Measurements from ENCODE around the gene H6PD.
A peak's percentile ranks its signal among the peaks of the same experiment; 100 is the strongest.

Gene H6PD

DNA sequence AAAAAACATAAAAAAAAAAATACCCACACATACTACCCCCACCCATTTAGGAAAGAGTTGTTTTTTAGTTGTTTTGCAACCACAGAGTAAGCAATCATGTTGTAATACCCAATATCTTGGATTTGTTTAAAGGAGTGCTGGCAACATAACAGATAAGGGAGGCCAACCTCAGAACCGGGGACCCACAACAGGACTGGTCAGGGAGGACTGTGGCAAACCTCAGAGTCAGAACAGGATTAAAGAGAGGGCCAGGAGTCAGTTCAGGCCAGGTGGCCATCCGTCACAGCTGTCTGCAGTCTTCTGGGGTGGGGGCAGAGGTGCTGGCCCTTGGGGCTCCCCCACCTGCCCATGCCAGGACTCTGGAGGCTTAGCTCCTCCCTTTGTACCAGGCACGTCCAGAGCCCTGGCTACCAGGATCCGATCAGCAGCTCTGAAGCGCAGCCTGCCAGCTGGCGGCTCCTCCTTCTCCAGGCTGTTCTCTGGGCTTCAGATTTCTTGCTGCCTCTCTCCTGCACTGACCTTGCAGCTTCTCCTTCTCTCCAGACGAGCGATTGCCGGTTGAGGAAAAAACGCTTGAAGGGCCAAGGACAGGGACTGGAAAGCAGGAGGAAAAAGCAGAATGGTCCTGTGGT is 7.9 kb downstream of the H6PD start:
- FAIRE-seq: no peak

DNA sequence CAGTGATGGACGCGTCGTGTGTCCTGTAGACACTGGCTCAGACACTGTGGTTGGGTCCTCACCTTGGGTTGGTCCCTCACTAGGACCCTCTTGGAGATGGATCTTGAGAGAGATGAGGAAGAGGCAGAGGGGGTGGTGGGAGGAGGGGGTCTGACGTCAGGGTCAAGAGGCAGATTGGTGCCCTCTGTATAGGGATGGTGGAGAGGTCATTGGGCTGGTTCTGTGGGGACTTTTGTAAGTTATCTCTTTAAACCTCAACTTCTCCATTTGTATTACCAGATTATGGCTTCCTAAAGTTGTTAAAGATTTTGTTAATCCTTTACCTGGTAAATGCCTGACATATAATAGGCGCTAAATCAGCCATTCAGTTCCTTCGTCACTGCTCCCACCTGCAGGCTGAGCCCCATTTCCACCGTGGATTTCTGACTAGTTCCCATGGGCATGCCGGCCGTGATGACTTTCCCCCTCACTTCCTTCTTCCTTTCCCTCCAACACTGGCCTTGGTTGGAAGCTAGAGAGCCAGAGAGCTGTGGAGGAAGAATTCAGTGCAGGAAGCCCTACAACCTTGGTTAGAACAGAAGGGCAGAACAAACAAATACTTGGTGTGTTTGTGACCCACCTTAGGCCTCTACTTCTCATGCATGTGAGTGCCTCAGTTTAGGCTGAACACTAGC is 8.6 kb downstream of the H6PD start:
- no peak for FAIRE-seq

DNA sequence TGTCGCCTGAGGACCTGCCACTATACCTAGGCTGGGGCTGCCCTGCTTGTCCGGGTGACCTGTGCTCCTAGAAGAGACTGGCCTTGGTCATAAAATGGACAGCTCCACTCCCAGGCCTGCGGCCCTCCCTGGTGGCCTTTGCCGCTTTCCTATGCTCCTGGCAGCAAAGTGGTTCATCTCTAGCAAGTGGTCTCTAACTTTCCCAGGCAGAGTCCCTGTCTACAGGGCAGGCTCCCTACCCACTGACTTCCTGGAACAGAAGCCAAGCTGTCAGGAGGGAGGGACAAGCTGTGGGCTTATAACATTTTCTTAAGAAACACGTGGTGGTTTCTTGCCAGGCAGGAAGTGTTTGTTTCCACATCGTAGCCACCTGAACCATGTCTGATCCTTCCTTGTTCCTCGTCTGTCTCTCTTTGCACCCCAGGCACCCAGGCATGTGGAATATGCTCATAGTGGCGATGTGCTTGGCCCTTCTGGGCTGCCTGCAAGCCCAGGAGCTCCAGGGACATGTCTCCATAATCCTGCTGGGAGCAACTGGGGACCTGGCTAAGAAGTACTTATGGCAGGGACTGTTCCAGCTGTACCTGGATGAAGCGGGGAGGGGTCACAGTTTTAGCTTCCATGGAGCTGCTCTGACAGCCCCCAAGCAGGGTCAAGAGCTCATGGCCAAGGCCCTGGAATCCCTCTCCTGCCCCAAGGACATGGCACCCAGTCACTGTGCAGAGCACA is 10.1 kb downstream of the H6PD start:
- FAIRE-seq: no peak

DNA sequence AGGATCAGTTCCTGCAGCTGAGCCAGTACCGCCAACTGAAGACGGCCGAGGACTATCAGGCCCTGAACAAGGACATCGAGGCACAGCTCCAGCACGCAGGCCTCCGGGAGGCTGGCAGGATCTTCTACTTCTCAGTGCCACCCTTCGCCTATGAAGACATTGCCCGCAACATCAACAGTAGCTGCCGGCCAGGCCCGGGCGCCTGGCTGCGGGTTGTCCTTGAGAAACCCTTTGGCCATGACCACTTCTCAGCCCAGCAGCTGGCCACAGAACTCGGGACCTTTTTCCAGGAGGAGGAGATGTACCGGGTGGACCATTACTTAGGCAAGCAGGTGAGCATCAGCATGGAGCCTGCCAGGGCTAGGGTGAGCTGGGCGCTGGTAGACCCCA is 10.7 kb downstream of the H6PD start:
- FAIRE-seq: no peak

DNA sequence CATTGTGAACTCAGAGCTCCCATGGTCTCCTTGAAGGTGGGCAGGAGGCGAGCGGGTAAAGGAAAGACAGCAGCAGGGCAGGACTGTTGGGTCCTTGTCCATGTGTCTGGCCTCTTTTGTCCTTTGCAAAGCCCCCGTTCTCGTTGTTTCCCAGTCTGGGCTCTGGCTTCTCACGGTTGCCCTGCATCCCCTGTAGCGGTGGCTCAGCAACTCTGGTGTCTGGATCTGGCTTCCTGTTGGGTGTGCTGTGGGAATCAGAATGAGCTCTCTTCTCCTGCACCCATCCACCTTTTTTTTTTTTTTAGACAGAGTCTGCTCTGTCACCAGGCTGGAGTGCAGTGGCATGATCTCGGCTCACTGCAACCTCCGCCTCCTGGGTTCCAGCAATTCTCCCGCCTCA is 11.1 kb downstream of the H6PD start:
- no peak for FAIRE-seq

DNA sequence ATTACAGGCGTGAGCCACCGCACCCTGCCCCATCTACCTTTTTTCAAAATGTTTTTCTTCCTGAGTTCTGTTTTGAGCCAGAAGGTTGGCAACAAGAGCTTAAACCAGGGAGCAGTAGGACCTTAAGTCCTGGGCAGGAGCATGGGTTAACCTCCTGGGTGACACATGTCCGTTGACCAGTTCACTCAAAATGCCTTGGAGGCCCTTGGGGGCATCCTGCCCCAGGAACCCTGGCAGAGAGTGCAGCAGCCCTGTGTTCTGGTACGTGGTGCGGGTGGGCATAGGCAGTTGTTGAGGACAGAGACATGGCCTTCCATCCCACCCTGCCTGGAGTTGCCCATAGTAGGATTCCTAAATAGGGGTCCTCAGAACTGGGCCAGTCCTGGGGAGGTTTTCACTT is 11.6 kb downstream of the H6PD start:
- FAIRE-seq: no peak

DNA sequence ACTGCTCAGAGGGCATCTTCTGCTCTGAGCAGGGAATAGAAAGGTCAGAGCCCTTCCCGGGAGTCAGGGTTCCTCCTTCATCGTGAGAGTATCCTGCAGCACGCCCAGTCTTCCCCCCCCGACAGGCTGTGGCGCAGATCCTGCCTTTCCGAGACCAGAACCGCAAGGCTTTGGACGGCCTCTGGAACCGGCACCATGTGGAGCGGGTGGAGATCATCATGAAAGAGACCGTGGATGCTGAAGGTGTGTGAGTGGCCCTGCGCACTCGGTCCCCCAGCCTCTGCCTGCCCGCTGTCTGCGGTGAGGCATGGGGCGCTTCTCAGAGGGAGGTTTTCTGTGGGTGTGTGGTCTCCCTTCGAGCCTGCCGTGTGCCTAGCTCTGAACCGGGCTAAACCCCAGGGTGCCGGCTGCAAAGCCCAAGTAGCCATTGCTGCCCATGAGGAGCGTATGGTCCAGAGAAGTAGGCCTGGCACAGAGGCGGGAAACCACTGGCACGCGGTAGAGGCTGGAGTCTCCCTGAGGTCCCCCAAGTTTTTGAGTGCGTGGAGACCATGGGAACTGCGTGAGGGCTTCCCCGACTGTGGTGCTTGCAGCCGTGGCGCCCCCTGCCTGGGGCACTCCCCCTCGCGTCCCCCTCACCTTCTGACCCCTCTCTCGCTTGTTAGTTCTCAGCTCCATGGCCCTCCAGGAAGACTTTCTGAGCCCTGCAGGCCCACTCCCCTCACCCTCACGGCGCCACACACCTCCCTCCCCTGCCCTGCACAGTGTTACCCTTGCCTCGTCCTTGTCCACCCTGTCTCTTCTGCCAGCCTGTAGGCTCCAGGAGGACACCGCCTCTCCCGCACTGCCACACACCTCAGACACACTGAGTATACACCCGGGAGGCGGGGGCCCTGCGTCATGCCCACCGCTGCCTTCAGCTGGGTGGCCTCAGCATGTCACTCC is 12.5 kb downstream of the H6PD start:
- FAIRE-seq: no peak

DNA sequence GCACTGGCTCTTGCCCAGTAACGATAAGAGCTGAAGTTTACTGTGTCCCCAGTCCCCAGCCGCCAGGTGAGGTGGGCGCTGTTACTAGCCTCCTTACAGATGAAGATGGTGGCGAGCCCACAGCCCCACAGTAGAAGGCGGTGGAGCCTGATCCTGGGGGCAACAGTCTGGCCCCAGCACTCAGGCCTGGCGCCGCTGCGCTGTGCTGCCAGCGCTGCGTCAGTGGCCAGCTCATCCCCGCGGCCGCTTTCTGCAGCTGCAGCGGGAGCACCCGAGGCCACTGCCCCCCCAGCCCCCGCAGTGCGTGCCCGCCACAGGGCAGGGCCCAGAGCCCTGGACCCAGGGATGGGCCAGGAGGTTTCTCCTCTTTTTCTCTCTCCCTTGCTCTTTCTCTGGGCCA is 13.3 kb downstream of the H6PD start:
- FAIRE-seq: no peak

DNA sequence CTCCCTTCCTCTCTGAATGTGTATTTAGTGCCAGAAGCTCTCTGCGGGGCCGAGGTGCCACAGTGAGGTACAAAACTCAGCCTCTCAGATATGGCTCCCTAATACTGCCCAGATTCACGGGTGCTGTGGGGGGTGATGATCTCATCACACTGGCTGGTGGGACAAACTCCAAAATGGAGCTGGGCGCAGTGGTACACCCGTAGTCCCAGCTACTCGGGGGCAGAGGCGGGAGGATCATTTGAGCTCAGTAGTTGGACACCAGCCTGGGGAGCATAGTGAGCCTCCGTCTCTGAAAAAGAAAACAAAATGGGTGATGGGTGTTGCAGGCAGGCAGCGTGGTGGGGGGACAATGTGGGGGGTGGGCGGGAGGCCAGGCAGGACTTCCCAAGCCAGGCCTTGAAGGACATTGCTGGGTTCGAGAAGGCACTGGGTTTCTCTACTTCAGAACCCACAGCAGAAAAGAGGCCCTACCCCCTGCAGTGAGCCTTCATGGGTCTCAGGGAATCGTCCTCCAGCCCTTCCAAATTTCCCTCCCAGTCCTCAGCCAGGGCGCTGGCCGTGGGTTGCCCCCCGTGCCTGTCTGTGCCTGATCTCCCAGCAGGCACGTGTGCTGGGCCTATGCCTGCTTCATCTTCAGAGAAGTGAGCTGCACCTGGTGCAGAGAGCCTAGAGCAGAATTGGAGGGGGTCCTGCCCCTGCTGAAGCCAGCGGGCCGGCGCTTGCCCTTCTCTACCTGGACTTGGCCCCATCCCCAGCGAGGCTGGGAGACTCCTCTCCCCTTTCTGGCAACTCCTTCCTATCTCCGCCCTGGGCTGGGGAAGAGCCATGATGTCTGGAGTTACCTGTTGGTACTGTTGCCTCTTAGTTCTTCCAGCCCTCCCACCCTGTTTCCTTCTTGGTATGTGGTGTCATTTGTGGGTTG is 14.0 kb downstream of the H6PD start:
- FAIRE-seq: no peak

DNA sequence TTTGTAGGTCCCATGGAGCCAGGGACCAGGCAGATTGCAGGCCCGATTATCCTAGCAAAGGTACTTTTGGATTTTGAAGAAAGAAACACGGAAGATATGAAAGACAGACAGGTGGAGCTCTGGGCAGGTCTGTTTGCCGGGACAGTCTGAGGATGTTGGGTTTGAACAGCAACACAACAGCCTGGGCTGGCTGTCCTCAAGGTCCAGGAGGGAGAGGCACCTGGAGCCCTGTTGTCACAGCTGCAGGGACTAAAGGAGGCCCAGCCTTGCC is 14.6 kb downstream of the H6PD start:
- no peak for FAIRE-seq

DNA sequence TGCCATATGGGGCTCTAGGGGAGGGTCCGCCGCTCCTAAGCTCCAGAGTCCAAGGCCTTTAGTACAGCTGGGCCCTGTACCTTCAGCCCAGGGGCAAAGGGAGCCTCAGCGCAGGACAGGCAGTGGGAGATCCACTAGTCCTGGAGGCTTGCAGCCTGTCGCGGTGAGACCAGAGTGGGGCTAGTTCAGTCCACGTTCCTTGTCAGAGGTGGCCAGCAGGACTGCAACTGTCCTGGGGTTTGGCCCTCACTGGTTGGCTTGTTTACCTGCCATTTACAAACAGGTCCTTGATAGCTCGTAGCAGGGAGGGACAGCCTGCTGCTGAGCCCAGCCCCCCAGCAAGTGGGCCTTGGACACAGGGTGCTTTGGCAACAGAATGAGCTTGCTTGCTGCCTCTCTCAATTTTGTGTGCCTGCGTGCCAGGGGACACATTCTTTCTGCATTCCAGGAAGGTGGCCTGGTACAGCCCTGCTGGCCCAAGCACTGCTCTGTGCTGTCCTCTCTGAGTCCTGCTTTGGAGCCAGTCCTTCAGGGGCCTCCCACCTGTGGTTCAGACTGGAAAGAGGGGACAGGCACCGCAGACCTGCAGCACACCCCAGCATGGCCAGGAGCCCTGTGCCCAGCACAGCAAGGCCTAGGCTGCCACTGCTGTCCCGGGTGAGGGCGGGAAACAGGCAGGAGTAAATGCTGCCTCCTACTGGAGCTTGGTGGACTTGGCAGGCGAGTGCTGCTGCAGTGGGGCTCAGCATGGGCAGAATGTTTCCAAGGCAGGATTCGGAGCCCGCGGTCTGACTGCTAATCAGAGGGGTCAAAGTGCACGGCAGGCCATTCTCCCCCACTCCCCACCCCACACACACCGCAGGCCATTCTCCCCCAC is 15.2 kb downstream of the H6PD start:
- peak; percentile 41 for FAIRE-seq

DNA sequence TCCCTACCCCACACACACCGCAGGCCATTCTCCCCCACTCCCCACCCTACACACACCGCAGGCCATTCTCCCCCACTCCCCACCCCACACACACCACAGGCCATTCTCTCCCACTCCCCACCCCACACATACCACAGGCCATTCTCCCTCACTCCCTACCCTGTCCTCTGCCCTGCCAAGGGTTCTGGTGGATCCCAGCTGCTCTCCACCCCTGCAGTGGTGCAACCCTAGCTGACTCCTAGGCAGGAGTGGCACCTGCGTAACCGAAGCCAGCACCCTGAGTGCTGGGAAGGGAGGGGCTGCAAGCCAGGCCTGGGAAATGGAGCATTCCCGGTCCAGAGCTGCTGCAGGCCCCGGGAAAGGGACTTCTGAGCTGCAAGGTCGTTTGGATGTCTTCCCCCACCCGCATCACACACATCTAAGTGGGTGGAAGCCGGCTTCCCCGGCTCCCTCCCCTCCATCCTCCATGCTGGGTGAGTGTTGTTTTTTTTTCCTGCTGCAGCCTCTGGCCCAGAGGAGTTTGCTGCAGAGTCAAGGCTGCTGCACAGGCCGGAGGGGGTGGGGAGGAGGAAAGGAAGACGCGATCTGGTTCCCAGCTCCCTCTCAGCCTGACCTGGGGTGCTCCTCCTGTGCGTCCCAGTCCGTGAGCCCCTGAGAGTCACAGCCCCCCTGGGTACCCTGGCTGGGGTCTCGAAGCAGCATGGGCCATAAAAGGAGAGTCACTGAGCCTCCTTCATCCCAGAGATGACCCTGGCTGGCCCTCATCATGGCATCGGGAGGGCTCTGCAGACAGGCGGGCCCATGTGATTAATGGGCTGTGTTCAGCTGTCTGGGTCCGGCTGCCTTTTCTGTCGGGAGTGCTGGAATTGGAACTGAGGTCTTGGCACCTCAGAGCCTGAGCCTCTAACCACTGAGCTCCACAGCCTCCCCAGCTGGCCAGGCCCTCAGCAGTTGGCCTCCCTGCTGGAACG is 16.1 kb downstream of the H6PD start:
- FAIRE-seq: no peak

DNA sequence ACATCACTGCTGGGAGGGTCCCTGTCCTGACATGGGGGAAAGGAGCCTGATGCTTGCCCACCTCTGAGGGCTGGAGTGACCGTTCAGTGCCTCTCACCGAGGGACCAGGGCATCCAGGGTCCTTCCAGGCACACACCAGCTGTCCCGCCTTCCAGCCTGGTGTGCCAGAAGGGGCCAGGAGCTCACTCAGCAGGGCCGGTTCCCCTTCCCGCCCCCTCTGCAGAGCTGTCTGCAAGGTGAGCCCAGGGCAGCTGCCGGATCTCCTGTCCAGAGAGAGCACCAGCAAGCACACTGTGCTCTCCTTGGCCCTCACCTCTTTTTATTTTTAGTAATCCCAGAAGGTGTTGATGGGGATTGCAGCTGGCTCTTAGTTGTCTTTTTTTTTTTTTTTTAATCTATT is 16.9 kb downstream of the H6PD start:
- no peak for FAIRE-seq

DNA sequence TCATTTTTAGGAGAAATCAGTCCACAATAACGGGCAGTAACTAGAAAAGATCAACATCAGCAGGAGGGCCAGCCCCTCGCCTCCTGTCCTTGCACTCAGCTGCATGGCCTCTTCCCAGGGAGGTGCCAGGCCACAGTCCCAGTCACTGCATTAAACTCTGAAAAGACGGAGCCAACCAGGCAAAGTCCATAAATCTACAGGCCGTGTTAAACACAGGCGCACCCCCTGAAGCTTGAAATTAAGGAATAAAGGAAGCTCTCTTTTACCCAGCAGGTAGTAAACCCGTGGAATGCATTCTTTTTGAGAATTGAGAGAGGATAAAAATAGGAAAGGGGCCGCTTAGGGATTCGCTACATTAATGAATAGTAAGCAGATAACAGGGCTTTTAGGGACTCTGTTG is 18.4 kb downstream of the H6PD start:
- FAIRE-seq: peak; percentile 99

DNA sequence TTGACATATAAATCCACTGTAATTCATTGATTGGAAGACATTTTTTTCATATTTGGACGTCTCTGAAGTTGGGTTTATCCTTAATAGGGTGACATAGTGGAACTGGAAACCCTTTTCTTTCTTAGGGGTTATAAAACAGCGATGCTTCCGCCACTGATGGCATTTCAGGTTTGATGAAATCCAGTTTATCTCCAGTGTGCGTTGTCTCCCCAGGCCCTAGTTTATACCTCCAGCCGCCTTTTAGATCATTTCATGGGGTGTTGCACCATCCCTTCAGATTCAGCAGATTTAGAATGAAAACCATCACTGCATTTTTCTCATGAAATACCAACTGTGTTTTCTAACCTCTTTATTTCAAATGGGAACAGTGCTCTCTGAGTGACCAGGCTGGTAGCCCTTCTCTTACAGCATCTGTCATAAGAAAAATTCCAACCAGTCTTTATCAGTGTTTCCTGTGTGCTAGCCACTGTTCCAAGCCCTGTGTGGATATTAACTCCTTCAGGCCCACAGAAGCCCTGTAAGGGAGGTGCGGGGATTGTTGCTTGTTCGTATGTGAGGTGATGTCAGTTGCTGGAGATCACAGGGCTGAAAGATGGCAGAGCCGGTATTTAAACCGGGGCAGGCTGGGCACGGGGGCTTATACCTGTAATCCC is 19.0 kb downstream of the H6PD start:
- no peak for FAIRE-seq

DNA sequence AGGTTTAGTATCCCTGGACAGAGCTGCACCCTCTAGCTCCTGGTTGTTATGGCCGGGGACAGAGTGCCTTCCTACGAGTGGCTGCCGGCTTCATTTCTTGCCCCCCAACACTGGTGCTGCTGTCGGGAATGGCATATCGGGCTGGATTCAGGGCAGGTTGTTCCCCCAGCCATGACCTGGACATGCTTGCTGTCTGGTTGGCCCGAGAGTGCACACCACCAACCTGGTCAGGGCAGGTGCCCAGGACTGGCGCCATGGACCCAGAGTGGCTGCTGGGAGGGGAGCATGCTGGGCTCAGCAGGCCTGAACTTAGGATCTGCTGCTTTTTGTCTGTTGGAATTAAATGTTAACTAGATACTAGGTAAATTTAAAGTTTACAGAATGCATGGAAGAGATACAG is 21.8 kb downstream of the H6PD start:
- FAIRE-seq: no peak

DNA sequence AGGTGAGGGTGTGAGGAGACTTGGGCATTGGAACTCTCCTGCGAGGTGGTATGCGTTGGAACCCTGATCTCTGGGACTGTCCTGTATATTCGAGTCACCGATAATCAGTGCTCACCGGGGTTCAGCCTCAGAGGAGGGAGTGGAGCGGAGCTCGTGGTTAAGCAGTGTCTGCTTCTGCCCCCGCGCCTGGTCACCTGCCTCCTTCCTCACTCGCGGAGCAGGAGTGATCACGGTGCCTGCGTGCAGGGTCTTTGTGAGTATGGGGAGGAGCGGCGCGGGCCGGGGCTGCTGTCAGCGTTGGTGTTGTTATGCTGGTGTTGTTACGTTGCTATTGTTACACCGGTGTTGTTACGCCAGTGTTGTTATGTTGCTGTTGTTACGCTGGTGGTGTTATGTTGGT is 23.3 kb downstream of the H6PD start:
- no peak for FAIRE-seq

DNA sequence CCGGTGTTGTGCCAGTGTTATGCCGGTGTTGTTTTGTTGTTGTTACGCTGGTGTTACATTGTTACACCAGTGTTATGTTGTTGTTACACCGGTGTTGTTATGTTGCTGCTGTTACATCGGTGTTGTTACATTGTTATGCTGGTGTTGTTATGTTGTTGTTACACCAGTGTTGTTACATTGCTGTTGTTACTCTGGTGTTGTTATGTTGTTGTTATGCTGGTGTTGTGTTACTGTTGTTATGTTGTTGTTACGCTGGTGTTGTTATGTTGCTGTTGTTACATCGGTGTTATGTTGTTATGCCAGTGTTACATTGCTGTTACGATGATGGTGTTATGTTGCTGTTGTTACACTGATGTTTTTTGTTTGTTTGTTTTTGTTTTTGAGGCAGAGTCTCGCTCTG is 24.1 kb downstream of the H6PD start:
- no peak for FAIRE-seq

DNA sequence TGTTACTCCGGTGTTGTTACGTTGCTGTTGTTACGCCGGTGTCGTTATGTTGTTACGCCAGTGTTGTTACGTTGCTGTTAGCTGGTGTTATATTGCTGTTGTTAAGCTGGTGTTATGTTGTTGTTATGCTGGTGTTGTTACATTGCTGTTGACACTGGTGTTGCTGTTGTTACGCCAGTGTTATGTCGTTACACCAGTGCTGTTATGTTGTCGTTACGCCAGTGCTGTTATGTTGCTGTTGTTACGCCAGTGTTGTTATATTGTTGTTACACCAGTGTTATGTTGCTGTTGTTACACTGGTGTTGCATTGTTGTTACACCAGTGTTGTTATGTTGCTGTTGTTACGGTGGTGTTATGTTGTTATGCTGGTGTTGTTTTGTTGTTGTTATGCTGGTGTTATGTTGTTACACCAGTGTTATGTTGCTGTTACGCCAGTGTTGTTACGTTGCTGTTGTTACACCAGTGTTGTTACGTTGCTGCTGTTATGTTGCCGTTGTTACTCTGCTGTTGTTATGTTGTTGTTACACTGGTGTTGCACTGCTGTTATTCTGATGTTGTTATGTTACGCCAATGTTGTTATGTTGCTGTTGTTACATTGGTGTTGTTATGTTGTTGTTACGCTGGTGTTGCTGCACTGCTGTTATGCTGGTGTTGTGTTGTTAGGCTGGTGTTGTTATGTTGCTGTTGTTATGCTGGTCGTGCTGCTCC is 25.6 kb downstream of the H6PD start:
- no peak for FAIRE-seq
